Endothelial cell of umbilical vein (primary cell): ENCODE measurements around the gene SMYD4. TPM values are rescaled to one million over a fixed set of nuclear protein-coding genes. Genes with fewer than 3 reads are reported as not detected.
A peak's percentile ranks its signal among the peaks of the same experiment; 100 is the strongest.

Experiments
- BruUV-seq: library from RNA; stranded (reverse); fragments of 400-500 nt; replicated peaks from 2 replicates; lab custom pipeline; 2021; lab: Mats Ljungman, UMichigan
- CTCF ChIA-PET: fragments of 300-600, 350-600 bp; sonication (Branson Sonifier 250); formaldehyde crosslinking; loops from one replicate; lab custom pipeline; 2021; ENCODE audit warnings: antibody characterized with exemption, inconsistent platforms; lab: Charles Lee
- POLR2A ChIA-PET: fragments of 300-600, 350-600 bp; sonication (Branson Sonifier 250); formaldehyde crosslinking; loops from one replicate; lab custom pipeline; 2021; ENCODE audit warnings: antibody characterized with exemption, inconsistent platforms; lab: Charles Lee
- DNase-seq: peaks from one replicate; pipeline ENCODE4 v3.0.0-alpha.2; 2011; ENCODE audit warnings: low read depth, low spot score
- FAIRE-seq: peaks from 2 replicates; lab custom pipeline; 2011; peaks lifted over from hg19 to GRCh38; lab: Jason Lieb, UNC
- H2AFZ ChIP-seq: 2 replicates; pipeline ENCODE4 v1.6.0; 2012; ENCODE audit warnings: low read depth, low read length, control low read depth, inconsistent platforms
- H3K27ac ChIP-seq: 2 replicates; pipeline ENCODE4 v1.5.1; 2011; ENCODE audit warnings: low read depth, mild to moderate bottlenecking, control low read depth, low read length, moderate library complexity; ENCODE audit not compliant: insufficient read depth
- H3K27me3 ChIP-seq, 2 experiments: 2 replicates each; pipeline versions ENCODE4 v1.6.0 to v1.6.1; 2011; ENCODE audit warnings: low read length in 2 of 2, mixed read lengths in 1 of 2; ENCODE audit not compliant: control insufficient read depth in 2 of 2, insufficient read depth in 2 of 2
- H3K36me3 ChIP-seq, 2 experiments: 2 replicates in 1 of 2; 3 replicates in 1 of 2; pipeline ENCODE4 v1.5.1; 2011; ENCODE audit warnings: low read length in 2 of 2, mild to moderate bottlenecking in 1 of 2, moderate library complexity in 1 of 2; ENCODE audit not compliant: control insufficient read depth in 2 of 2, insufficient read depth in 2 of 2; ENCODE audit errors: extremely low read depth in 1 of 2
- H3K4me1 ChIP-seq: 3 replicates; pipeline ENCODE4 v1.5.1; 2011; ENCODE audit warnings: mild to moderate bottlenecking, low read length; ENCODE audit not compliant: control insufficient read depth, insufficient read depth; ENCODE audit errors: extremely low read depth
- H3K4me2 ChIP-seq: 2 replicates; pipeline ENCODE4 v1.6.1; 2011; ENCODE audit warnings: low read length, control low read depth, mixed read lengths; ENCODE audit not compliant: insufficient read depth
- H3K4me3 ChIP-seq, 3 experiments: fragments of 200-600 bp in 1 of 3; sonication (generic), shearing (Covaris generic) in 1 of 3; replicated peaks in 1 of 3; 2 replicates each; pipeline ENCODE4 v1.5.1; 2011 to 2016; ENCODE audit warnings: control low read depth in 3 of 3, low read length in 3 of 3, mild to moderate bottlenecking in 2 of 3, inconsistent platforms in 1 of 3, low read depth in 1 of 3, moderate library complexity in 1 of 3; ENCODE audit not compliant: insufficient read depth in 1 of 3
- H3K79me2 ChIP-seq: 2 replicates; pipeline ENCODE4 v1.6.0; 2012; ENCODE audit warnings: low read length, inconsistent platforms; ENCODE audit not compliant: control insufficient read depth, insufficient read depth
- H3K9ac ChIP-seq: replicated peaks from 2 replicates; pipeline ENCODE3; 2011; ENCODE audit warnings: low read length, control low read depth; ENCODE audit not compliant: insufficient read depth; ENCODE audit errors: extremely low read depth
- H3K9me1 ChIP-seq: replicated peaks from 3 replicates; pipeline ENCODE4 v1.6.0; 2011; ENCODE audit warnings: mild to moderate bottlenecking, low read length; ENCODE audit not compliant: control insufficient read depth, insufficient read depth; ENCODE audit errors: extremely low read depth
- H3K9me3 ChIP-seq: replicated peaks from 2 replicates; pipeline ENCODE4 v1.5.1; 2012; ENCODE audit warnings: low read length, inconsistent platforms; ENCODE audit not compliant: control insufficient read depth, insufficient read depth
- H4K20me1 ChIP-seq: replicated peaks from 2 replicates; pipeline ENCODE3; 2011; ENCODE audit warnings: mild to moderate bottlenecking, low read length; ENCODE audit not compliant: control insufficient read depth, insufficient read depth; ENCODE audit errors: extremely low read depth
- CTCF ChIP-seq, 2 donors: IDR thresholded peaks; 1 replicate in 1 of 2; 2 replicates in 1 of 2; pipeline ENCODE4 v1.5.1; 2011; ENCODE audit warnings: low read length in 2 of 2, mild to moderate bottlenecking in 2 of 2, moderate library complexity in 2 of 2, control low read depth in 1 of 2, inconsistent platforms in 1 of 2, low read depth in 1 of 2; ENCODE audit not compliant: insufficient read depth in 1 of 2; ENCODE audit errors: extremely low read depth in 1 of 2
- EZH2 ChIP-seq: IDR thresholded peaks from 2 replicates; pipeline ENCODE4 v1.6.1; 2012; ENCODE audit warnings: borderline replicate concordance, low read depth, mild to moderate bottlenecking, moderate library complexity, low read length, inconsistent platforms; ENCODE audit not compliant: severe bottlenecking
- JUN ChIP-seq: IDR thresholded peaks from 2 replicates; pipeline ENCODE4 v1.6.1; 2011; ENCODE audit warnings: borderline replicate concordance, low read depth; ENCODE audit not compliant: insufficient read length, insufficient read depth
- MAX ChIP-seq: IDR thresholded peaks from 2 replicates; pipeline ENCODE4 v1.6.1; 2011; ENCODE audit not compliant: insufficient read depth, insufficient read length
- POLR2A ChIP-seq: IDR thresholded peaks from 2 replicates; pipeline ENCODE4 v1.6.1; 2012; ENCODE audit warnings: low read depth, mild to moderate bottlenecking, control low read depth, low read length
- POLR2AphosphoS5 ChIP-seq: IDR thresholded peaks from 2 replicates; pipeline ENCODE4 v1.6.1; 2012; ENCODE audit warnings: low read depth, mild to moderate bottlenecking, control low read depth, low read length, moderate library complexity; ENCODE audit not compliant: insufficient read depth
- dilution Hi-C: fragments of 300-500 bp; cut with MboI; formaldehyde crosslinking; loops from one replicate; pipeline ENCODE4 v1.15.0; 2019; ENCODE audit warnings: low sequenced_read_pairs; ENCODE audit not compliant: extremely low pct_ligation_motif_present
- intact Hi-C: fragments of 100-400 bp; cut with micrococcal nuclease; formaldehyde crosslinking; loops from one replicate; pipeline ENCODE4 v1.10.0; 2022
- polyA plus RNA-seq, 4 experiments: library from polyadenylated mRNA; depleted of rRNA in 3 of 4; stranded (reverse) in 3 of 4; unstranded in 1 of 4; fragments of >200 nt; gene quantifications; 2 replicates each; pipeline versions ENCODE4 v1.2.1 to v1.2.3, GENCODE V29; 2011 to 2012; ENCODE audit warnings: missing spikeins in 1 of 4
- total RNA-seq: library from RNA; stranded (reverse); gene quantifications from 2 replicates; pipeline ENCODE4 v1.2.3, GENCODE V29; 2021

The SMYD4 gene
- total and polyA plus RNA-seq, 2 donors (not counting 3 experiments of a cell fraction or from before 2014, with no cell fraction given) = 6.0 to 14.6 TPM

DNA sequence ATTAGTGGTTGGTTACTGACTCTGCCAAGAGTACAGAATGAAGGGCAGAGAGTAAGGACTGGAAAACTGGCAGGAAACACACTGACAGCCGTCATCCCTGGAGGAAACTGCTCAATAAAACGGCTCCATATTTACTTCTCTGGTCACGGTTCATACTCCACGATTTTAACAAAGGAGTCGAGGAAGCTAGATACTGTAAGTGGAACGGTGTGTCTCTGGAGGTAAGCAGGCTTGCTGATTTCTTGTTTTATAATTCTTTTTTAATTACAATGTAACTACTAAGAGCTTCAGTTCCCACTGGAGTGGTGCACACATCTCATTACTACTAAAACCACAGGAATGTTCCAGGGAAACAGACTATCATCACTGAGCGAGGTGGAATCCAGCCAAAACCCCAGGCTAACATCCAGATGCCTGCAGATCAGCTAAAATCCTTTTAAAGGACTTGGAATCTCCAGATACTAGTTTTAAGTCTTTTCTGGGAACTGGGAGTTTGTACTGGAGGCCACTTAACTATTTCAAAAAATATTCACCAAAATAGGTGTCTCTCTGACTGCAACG is 50.1 kb downstream of the SMYD4 start:
- CTCF ChIA-PET = interaction anchor here (0.9 to 2.7 kb wide), 10 partner anchors 10 to 111 kb away, joined by 3 to 10 read pairs (median 5); partner anchors contain the start of gene WDR81
- H3K36me3 ChIP-seq = peaks cover 0 to 2% of the 10 kb centered on the region in 2 experiments
- POLR2A ChIA-PET = interaction anchor here (0.5 to 1.3 kb wide), 2 partner anchors 57 to 64 kb away, joined by 3 to 4 read pairs; no protein-coding TSS in a partner anchor
- peak overlapping the region; percentile 25 for H3K4me2 ChIP-seq
- dilution Hi-C loops (no loop called here), intact Hi-C loops (no loop called here)
- H4K20me1 ChIP-seq = no peaks in the 10 kb centered on the region
- no peak overlapping the region for H3K4me3 ChIP-seq
- DNase-seq (peak; percentile 76), FAIRE-seq (peak; percentile 91)
- H3K27me3 ChIP-seq = no peaks in the 10 kb centered on the region
- H3K4me1 ChIP-seq = peaks cover 8% of the 10 kb centered on the region
- H3K9me3 ChIP-seq = no peaks in the 10 kb centered on the region
- TF ChIP-seq CTCF (IDR thresholded peaks at IDR 0.05; ENCODE audit: extremely low read depth in 1 of 2, insufficient read depth in 1 of 2, low read depth in 1 of 2, low read length in 2 of 2) (no peak), POLR2AphosphoS5 (peak; percentile 45), POLR2A (no peak)
- no peaks in the 10 kb centered on the region for H3K9me1 ChIP-seq
- H3K79me2 ChIP-seq = no peaks in the 10 kb centered on the region
- no TSS peak for BruUV-seq
- peak overlapping the region; percentile 46 for H3K9ac ChIP-seq
- no peak overlapping the region for H2AFZ ChIP-seq
- H3K27ac ChIP-seq = peak overlapping the region; percentile 87

GRCh38 chr17:1776857-1777256 is 52.8 kb downstream of the SMYD4 start:
- no peaks in the 10 kb centered on the region for H3K79me2 ChIP-seq
- no peak overlapping the region for H3K9ac ChIP-seq
- no peaks in the 10 kb centered on the region for H4K20me1 ChIP-seq
- peaks cover 8% of the 10 kb centered on the region for H3K4me1 ChIP-seq
- no TSS peak for BruUV-seq
- TF ChIP-seq POLR2A (no peak), POLR2AphosphoS5 (no peak), JUN (no peak), MAX (no peak), EZH2 (no peak)
- H3K4me2 ChIP-seq = no peak overlapping the region
- ChIA-PET CTCF (interaction anchor here (1.5 kb wide), 1 partner anchor 93 kb away, joined by 3 read pairs; the partner anchor contains the start of gene PRPF8), POLR2A (no interaction called here)
- DNase-seq (no peak), FAIRE-seq (no peak)
- no peaks in the 10 kb centered on the region for H3K27me3 ChIP-seq
- H2AFZ ChIP-seq = no peak overlapping the region
- dilution Hi-C loops (no loop called here), intact Hi-C loops (no loop called here)
- H3K36me3 ChIP-seq = no peaks in the 10 kb centered on the region
- H3K9me1 ChIP-seq = no peaks in the 10 kb centered on the region
- H3K4me3 ChIP-seq = no peak overlapping the region
- no peak overlapping the region for H3K27ac ChIP-seq
- H3K9me3 ChIP-seq = no peaks in the 10 kb centered on the region
